GM13976 (cell line): ENCODE data around the gene EXOC1L.
"Not testable (repeated sequence)": the region's sequence is repeated elsewhere in the genome, so short reads cannot be mapped to it uniquely, and the experiment has no call there.

Experiments
- DNase-seq: peaks from one replicate; pipeline ENCODE4 v3.0.0; 2012; ENCODE audit warnings: low spot score
- CTCF ChIP-seq: IDR thresholded peaks from 2 replicates; pipeline ENCODE4 v1.5.1; 2012; ENCODE audit warnings: borderline replicate concordance, mild to moderate bottlenecking; ENCODE audit not compliant: insufficient read depth; ENCODE audit errors: extremely low read depth, missing control alignments, control extremely low read depth
- in situ Hi-C: fragments of 300-500 bp; cut with MboI; formaldehyde crosslinking; loops from one replicate; pipeline ENCODE4 v1.12.0; 2022; ENCODE audit warnings: low sequenced_read_pairs, mixed read lengths, inconsistent platforms; ENCODE audit not compliant: unreplicated experiment

The EXOC1L gene

DNA sequence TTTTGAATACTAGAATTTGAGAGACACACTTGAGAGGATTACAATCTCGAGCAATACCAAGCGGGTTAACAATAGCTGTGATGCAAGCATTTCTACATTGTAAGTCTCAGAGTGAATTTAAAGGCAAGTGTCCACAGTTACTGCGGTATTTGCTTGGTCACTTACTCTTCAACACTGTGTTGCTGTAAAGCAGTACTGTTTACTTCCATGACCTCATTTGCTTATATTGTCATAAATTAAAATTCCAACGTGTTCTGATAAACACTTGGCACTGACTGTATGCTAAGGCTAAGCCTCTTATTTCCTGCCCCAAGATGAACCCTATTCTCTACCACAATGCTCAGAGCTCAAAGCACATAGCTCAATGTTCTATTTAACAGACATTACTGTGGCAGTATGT lies 11.1 kb downstream of the EXOC1L start:
- DNase-seq: no peak
- no peak for TF ChIP-seq CTCF
- in situ Hi-C loops: no loop called here

GRCh38 chr4:55834086-55834795 lies 14.7 kb downstream of the EXOC1L start:
- DNase-seq: no peak
- TF ChIP-seq CTCF: no peak
- in situ Hi-C loops: no loop called here

DNA sequence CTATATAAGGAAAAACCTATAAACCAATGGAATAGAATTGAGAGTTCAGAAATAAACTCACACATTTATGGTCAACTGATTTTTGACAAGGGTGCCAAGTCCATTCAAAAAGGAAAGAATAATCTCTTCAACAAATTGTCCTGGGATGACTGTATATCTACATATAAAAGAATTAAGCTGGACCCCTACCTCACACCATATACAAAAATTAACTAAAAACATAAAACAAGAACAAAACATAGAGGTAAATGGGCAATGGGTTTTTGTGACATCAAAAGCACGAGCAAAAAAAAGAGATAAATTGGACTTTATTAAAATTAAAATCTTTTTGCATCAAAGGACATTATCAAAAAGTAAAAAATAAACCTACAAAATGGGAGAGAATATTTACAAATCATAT lies 18.3 kb downstream of the EXOC1L start:
- no peak for DNase-seq
- no peak for TF ChIP-seq CTCF
- in situ Hi-C loops: no loop called here

GRCh38 chr4:55838356-55838755 lies 18.8 kb downstream of the EXOC1L start:
- in situ Hi-C loops: no loop called here
- no peak for TF ChIP-seq CTCF
- DNase-seq: no peak

- in situ Hi-C loops: no loop called here
- no peak for DNase-seq
- no peak for TF ChIP-seq CTCF
These were observed 19.4 kb downstream of the EXOC1L start for GRCh38 chr4:55838952-55839351.

- no peak for TF ChIP-seq CTCF
- no peak for DNase-seq
- in situ Hi-C loops: no loop called here
These were observed 21.4 kb downstream of the EXOC1L start for GRCh38 chr4:55840956-55841355.

- in situ Hi-C loops, DNase-seq: not testable (repeated sequence)
These were observed 22.0 kb downstream of the EXOC1L start for GRCh38 chr4:55841373-55842239.

DNA sequence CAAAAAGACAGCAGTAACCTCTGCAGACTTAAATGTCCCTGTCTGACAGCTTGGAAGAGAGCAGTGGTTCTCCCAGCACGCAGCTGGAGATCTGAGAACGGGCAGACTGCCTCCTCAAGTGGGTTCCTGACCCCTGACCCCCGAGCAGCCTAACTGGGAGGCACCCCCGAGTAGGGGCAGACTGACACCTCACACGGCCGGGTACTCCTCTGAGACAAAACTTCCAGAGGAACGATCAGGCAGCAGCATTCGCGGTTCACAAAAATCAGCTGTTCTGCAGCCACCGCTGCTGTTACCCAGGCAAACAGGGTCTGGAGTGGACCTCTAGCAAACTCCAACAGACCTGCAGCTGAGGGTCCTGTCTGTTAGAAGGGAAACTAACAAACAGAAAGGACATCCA lies 22.7 kb downstream of the EXOC1L start:
- DNase-seq, in situ Hi-C loops: not testable (repeated sequence)
